Stimulated activated naive CD8-positive, alpha-beta T cell treated with anti-CD3 and anti-CD28 coated beads, Interleukin-15, amount 100 ng/mL, for 72 hours (primary cell): ENCODE data around the gene CCDC51.
"Not testable (repeated sequence)": the region's sequence is repeated elsewhere in the genome, so short reads cannot be mapped to it uniquely, and the experiment has no call there.

ENCODE experiments used
- ATAC-seq: fragments of 150-1000 bp; cut with Tn5 transposase; 2 replicates; pipeline ENCODE4 v1.10.0; 2021; ENCODE audit warnings: mild to moderate bottlenecking, moderate library complexity
- DNase-seq, 2 donors: peaks; one replicate each; pipeline ENCODE4 v3.0.0; 2021 to 2022
- H3K27ac Mint-ChIP-seq, 2 donors: one replicate each; pipeline ENCODE4 v1.8.0; 2022; ENCODE audit warnings: mild to moderate bottlenecking in 2 of 2, mixed read lengths in 2 of 2, moderate library complexity in 2 of 2
- H3K27me3 Mint-ChIP-seq: one replicate; pipeline ENCODE4 v1.8.0; 2022; ENCODE audit warnings: mixed read lengths
- H3K4me1 Mint-ChIP-seq: one replicate; pipeline ENCODE4 v1.8.0; 2022; ENCODE audit warnings: mild to moderate bottlenecking, mixed read lengths
- H3K4me3 Mint-ChIP-seq, 2 donors: one replicate each; pipeline ENCODE4 v1.8.0; 2022; ENCODE audit warnings: mild to moderate bottlenecking in 2 of 2, mixed read lengths in 2 of 2, moderate library complexity in 1 of 2
- H3K9me3 Mint-ChIP-seq, 2 donors: one replicate each; pipeline ENCODE4 v1.8.0; 2022; ENCODE audit warnings: mixed read lengths in 2 of 2

CCDC51 gene

DNA sequence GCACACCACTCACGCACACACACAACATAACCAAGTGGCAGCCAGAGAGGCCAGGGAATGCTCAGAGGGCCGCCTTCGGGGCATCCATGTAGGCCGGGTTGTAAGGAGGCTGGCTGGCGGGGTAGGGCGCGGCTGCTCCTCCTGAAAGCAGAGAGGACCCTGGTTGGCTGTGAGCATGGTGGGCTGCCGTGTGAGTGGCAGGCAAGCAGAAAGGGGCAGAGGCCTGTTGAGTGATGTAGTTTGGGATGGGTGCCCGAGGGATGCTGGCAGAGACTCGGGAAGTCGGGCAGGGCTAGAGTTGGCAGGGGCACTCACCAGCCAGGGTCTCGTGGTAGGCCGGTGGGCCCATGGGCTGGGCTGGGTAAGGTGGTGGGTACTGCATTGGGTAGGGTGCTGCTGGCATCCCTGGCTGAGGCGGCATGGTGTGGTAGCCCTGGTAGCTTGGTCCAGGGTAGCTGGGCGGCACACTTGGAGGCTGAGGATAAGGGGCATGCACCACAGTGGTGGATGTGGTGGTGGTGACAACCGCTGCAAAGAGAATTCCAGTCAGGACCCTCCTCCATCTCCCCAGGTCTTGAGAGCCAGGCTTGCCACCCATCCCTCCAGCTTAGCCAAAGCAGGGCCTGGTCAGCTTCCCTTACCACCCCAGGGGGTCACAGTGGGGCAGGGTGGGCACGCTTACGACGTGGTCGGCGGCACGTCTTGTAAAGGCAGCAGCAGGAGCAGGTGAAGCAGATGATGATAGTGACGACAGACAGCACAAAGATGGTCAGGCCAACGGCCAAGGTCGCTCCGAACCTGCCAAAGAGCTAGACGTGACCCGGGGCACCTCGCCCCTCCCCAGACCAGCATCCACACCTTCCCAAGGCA is 29.4 kb upstream of the CCDC51 start:
- Mint-ChIP-seq H3K27me3 (no peaks in the 10 kb centered on the region), H3K4me1 (peaks cover 73% of the 10 kb centered on the region), H3K27ac (peak overlapping the region; percentile 71 to 84), H3K9me3 (no peaks in the 10 kb centered on the region), H3K4me3 (peak overlapping the region; percentile 52 to 99)
- ATAC-seq (no peak), DNase-seq (no peak)

DNA sequence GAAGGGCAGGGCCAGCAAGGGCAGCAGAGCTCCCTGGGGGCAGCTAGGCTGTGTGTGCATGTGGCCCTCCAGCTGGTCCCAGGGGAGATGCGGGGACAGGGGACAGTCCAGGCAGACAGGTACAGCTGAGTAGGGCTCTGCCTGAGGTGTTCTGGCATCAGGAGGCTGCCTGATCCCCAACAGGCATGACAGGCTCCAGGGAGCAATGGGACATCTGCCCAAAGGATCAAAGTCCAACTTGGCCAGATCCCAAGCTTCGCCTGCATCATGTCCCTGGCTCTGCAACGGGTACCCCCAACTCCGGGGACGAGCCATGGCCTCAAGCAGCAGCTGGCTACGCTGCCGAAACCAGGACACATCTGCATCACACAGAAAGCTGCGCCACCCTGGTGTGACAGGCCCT is 28.4 kb upstream of the CCDC51 start:
- Mint-ChIP-seq H3K27ac (peak overlapping the region; percentile 9 to 94), H3K9me3 (no peaks in the 10 kb centered on the region), H3K27me3 (no peaks in the 10 kb centered on the region), H3K4me1 (peaks cover 68% of the 10 kb centered on the region), H3K4me3 (peak overlapping the region; percentile 97 to 99)
- ATAC-seq (no peak), DNase-seq (no peak)

DNA sequence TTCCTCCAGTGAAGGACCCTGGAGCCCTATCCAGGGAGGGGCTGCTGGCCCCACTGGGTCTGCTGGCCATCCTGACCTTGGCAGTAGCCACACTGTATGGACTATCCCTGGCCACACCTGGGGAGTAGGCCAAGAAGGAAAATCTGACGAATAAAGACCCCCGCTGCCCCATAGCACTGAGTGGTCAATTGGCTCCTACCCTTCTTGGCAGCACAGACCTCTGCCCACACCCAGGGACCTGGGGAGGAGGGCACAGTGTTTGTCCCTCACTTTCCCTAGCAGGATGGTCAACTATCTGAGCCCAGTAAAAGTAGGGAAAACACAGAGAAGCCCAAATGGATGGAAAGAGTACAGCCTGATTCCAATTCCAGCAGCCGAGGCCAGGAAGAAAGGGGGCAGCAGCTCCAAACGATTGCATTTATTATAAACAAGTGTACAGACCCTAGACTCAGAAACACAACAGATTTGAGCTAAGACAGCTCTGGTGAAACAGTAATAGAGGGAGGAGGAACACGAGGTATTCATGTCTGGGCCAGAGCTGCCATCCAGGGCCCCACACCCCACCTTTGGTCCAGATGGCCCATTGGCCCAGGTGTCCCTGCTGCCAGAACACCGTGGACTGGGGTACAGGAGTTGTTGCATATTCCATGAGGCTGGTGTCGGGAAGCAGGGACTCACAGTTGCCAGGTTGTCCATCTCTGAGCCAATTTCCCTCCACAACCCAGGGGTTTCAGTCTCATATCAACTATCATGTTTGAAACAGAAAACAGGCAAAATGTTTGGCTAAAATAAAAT is 27.8 kb upstream of the CCDC51 start:
- no peaks in the 10 kb centered on the region for H3K9me3 Mint-ChIP-seq
- H3K27ac Mint-ChIP-seq, result peak overlapping the region; percentile 90 to 94
- H3K27me3 Mint-ChIP-seq, result no peaks in the 10 kb centered on the region
- peak overlapping the region; percentile 97 to 99 for H3K4me3 Mint-ChIP-seq
- H3K4me1 Mint-ChIP-seq, result peaks cover 61% of the 10 kb centered on the region
- ATAC-seq (no peak), DNase-seq (no peak)

DNA sequence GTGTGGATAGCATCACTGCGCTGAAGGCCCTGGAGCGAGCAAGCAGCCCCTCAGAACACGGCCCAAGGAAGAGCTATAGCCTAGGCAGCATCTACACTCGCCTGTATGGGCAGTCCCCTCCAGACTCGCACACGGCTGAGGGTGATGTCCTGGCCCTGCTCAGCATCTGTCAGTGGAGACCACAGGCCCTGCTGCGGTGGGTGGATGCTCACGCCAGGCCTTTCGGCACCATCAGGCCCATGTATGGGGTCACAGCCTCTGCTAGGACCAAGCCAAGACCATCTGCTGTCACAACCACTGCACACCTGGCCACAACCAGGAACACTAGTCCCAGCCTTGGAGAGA is 27.2 kb upstream of the CCDC51 start:
- Mint-ChIP-seq H3K27me3 (no peaks in the 10 kb centered on the region), H3K27ac (peak overlapping the region; percentile 90 to 94), H3K9me3 (no peaks in the 10 kb centered on the region), H3K4me3 (peak overlapping the region; percentile 97 to 99), H3K4me1 (peaks cover 59% of the 10 kb centered on the region)
- ATAC-seq, result peak; percentile 10
- no peak for DNase-seq

DNA sequence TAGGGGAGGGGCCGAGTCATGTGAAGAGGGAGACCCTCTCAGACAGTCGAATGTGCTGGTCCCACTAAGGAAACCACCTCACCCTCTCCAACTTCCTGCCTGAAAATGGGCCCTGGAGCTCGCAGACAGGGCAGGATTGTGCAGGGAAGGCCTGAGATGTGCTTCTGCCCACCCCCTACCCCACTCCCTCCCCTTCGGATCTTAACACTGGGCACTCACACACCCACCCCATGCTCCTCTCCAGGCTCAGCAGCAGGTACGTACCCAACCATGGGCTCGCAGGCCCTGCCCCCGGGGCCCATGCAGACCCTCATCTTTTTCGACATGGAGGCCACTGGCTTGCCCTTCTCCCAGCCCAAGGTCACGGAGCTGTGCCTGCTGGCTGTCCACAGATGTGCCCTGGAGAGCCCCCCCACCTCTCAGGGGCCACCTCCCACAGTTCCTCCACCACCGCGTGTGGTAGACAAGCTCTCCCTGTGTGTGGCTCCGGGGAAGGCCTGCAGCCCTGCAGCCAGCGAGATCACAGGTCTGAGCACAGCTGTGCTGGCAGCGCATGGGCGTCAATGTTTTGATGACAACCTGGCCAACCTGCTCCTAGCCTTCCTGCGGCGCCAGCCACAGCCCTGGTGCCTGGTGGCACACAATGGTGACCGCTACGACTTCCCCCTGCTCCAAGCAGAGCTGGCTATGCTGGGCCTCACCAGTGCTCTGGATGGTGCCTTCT is 26.6 kb upstream of the CCDC51 start:
- ATAC-seq, result peak; percentile 61
- Mint-ChIP-seq H3K27me3 (no peaks in the 10 kb centered on the region), H3K4me3 (peak overlapping the region; percentile 97 to 99), H3K4me1 (peaks cover 59% of the 10 kb centered on the region), H3K27ac (peak overlapping the region; percentile 90 to 94), H3K9me3 (no peaks in the 10 kb centered on the region)
- DNase-seq, result peak in 1 of 2 donors; percentile 47

DNA sequence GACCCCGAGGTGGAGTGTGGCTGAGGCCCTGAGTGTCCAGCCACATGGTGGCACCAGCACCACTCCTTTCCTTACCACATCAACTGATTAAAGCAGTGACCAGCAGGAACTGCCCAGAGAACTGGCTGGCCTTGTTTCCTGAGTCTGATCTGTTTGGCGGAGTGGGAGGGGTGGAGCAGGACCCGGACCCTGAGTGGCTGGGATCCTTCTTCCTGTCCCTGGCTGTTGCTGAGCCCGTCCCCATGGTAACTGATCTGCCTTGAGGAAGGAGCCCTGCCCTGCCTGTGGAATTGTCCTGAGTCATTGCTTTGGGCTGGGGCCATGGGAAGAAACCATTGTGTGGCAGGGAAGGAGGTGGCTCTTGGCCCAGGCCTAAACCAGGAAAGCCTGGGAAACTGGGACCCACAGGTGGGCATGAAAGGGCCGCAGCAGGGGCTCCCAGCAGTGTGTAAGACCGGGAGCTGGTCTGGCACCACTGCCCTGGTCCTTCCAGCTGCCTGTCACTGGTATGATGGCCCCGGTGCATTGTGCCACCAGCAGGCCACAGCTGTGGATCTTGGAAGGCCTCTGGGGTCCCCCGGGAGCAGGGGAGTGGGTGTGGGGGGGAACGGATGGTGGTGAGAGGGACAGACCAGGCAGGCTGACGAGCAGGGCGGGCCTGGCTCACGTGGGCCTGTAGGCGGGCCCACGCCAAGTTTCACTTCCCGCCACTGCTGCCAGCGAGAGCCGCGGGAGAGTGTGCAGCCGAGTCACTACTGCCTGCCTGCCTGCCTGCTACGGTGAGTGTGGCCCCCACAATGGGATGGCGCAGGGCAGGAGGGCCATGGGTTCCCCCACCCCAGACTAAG is 25.8 kb upstream of the CCDC51 start:
- no peaks in the 10 kb centered on the region for H3K27me3 Mint-ChIP-seq
- H3K9me3 Mint-ChIP-seq, result no peaks in the 10 kb centered on the region
- H3K27ac Mint-ChIP-seq, result peak overlapping the region; percentile 90 to 94
- DNase-seq (peak; percentile 77 to 88), ATAC-seq (peak; percentile 95)
- H3K4me1 Mint-ChIP-seq, result peaks cover 56% of the 10 kb centered on the region
- peak overlapping the region; percentile 97 to 99 for H3K4me3 Mint-ChIP-seq

DNA sequence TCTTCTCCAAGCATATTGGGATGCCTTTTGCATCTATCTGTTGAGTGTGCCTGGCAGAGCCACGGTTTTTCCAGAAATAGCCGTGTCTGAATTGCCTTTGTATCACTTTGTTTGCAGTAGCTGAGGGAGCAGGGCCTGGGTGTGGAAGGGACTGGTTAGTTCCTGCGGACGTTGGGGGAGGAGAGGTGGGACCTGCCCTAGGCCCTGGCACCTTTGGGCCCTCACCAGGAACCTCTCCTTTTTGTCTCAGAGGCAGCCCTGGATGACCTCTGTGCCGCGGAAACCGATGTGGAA is 25.3 kb upstream of the CCDC51 start:
- Mint-ChIP-seq H3K9me3 (no peaks in the 10 kb centered on the region), H3K4me3 (peak overlapping the region; percentile 97 to 99), H3K4me1 (peaks cover 56% of the 10 kb centered on the region), H3K27me3 (no peaks in the 10 kb centered on the region), H3K27ac (peak overlapping the region; percentile 90 to 94)
- DNase-seq (no peak), ATAC-seq (no peak)

DNA sequence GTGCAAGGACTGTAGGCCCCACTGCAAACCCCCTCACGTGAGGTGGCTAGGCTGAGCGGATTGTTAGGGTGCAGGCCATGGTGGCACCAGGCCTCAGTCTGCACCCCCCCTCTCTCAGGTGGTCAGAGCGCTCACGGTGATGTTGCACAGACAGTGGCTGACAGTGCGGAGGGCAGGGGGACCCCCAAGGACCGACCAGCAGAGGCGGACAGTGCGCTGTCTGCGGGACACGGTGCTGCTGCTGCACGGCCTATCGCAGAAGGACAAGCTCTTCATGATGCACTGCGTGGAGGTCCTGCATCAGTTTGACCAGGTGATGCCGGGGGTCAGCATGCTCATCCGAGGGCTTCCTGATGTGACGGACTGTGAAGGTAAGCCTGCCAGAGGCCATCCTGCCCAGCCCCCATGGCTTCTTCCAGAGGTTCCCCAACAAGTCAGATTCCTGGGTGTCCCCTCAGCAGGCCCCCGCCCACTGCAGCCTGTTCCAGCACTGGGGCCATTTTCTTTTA is 24.8 kb upstream of the CCDC51 start:
- no peak for DNase-seq
- peaks cover 52% of the 10 kb centered on the region for H3K4me1 Mint-ChIP-seq
- ATAC-seq, result no peak
- no peaks in the 10 kb centered on the region for H3K27me3 Mint-ChIP-seq
- H3K4me3 Mint-ChIP-seq, result no peak overlapping the region
- H3K9me3 Mint-ChIP-seq, result no peaks in the 10 kb centered on the region
- no peak overlapping the region for H3K27ac Mint-ChIP-seq

DNA sequence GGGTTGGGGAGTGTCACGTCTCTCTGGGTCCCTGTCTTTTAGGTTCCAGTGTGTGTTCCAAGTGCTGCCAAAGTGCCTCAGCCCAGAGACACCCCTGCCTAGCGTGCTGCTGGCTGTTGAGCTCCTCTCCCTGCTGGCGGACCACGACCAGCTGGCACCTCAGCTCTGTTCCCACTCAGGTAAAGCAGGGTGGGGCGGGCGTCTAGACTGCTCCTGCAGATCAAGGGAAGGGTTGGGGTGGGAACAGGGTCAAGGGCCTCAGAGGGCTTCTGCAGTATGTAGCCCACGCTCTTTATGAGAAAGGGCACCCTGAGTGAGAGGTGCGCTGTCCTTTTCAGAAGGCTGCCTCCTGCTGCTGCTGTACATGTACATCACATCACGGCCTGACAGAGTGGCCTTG is 23.8 kb upstream of the CCDC51 start:
- Mint-ChIP-seq H3K27me3 (no peaks in the 10 kb centered on the region), H3K27ac (no peak overlapping the region), H3K9me3 (no peaks in the 10 kb centered on the region), H3K4me3 (no peak overlapping the region), H3K4me1 (peaks cover 42% of the 10 kb centered on the region)
- ATAC-seq (no peak), DNase-seq (no peak)

DNA sequence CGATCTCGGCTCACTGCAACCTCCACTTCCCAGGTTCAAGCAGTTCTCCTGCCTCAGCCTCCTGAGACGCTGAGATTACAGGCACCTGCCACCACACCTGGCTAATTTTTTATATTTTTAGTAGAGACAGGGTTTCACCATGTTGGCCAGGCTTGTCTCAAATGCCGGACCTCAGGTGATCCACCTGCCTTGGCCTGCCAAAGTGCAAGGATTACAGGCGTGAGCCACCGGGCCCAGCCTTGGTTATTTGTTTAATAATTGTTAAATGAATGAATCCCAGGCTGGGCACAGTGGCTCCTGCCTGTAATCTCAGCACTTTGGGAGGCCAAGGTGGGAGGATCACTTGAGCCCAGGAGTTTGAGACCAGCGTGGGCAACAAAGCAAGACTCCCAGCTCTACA is 21.8 kb upstream of the CCDC51 start:
- not testable (repeated sequence) for H3K9me3 Mint-ChIP-seq, H3K4me3 Mint-ChIP-seq

DNA sequence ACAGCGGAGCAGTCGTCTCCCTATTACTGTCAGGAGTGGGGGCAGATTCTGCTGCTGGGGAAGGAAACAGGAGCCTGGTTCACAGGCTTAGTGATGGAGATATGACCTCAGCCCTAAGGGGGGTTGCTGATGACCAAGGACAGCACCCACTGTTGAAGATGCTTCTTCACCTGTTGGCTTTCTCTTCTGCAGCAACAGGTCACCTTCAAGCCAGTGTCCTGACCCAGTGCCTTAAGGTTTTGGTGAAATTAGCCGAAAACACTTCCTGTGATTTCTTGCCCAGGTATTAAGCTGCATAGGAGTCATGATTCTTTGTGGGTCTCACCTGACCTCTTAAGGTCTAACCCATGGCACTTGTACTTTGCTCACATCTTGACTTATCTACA is 20.6 kb upstream of the CCDC51 start:
- peak overlapping the region in 1 of 2 donors; percentile 58 for H3K27ac Mint-ChIP-seq
- DNase-seq, result no peak
- no peaks in the 10 kb centered on the region for H3K9me3 Mint-ChIP-seq
- no peak overlapping the region for H3K4me3 Mint-ChIP-seq
- no peaks in the 10 kb centered on the region for H3K27me3 Mint-ChIP-seq
- ATAC-seq, result no peak
- peaks cover 13% of the 10 kb centered on the region for H3K4me1 Mint-ChIP-seq

More for the DNA sequence above, 21.8 kb upstream of the CCDC51 start:
- ATAC-seq, DNase-seq, H3K27ac Mint-ChIP-seq, H3K27me3 Mint-ChIP-seq: not testable (repeated sequence)
- peaks cover 22% of the 10 kb centered on the region for H3K4me1 Mint-ChIP-seq

DNA sequence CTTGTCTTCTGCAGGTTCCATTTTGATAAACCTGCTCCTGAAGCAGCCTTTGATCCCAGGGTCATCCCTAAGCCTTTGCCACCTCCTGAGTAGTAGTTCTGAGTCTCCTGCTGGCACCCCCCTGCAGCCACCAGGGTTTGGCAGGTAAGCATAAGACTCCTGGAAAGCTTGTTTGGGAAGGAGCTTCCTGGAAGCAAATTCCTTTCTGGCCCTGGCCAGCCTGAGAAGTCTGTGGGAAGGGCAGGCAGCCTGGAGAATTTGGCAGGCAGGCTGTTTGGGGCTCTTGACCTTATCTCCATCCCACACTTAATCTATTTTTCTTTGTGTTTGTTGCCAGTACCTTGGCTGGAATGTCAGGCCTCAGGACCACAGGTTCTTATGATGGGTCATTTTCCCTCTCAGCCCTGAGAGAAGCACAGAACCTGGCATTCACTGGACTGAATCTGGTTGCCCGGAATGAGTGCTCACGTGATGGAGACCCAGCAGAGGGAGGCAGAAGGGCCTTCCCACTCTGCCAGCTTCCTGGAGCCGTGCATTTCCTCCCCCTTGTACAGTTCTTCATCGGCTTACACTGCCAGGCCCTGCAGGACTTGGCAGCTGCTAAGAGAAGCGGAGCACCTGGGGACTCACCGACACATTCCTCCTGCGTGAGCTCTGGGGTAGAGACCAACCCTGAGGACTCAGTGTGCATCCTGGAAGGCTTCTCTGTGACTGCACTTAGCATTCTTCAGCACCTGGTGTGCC is 20.0 kb upstream of the CCDC51 start:
- Mint-ChIP-seq H3K27ac (no peak overlapping the region), H3K9me3 (no peaks in the 10 kb centered on the region), H3K4me3 (no peak overlapping the region), H3K4me1 (peaks cover 9% of the 10 kb centered on the region), H3K27me3 (no peaks in the 10 kb centered on the region)
- DNase-seq, result no peak
- no peak for ATAC-seq

DNA sequence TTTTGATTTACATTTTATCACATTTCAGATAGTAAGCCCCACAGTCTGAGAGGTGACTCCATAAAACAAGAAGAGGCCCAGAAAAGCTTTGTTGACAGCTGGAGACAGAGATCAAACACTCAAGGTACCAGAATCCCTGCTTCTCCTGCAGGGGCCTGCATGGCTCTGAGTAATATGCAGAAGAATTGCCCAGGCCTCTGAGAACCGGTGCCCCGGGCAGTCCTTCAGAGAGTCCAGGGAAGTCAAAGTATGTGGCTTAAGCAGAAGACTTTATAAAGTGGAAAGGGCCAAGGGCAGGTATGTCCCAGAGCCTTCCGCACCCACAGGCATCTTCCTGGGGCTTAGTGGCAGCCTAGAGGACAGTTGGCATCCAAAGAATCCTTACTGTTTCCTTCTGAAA is 19.4 kb upstream of the CCDC51 start:
- DNase-seq, result no peak
- no peak overlapping the region for H3K4me3 Mint-ChIP-seq
- no peak for ATAC-seq
- H3K9me3 Mint-ChIP-seq, result no peaks in the 10 kb centered on the region
- H3K4me1 Mint-ChIP-seq, result peaks cover 9% of the 10 kb centered on the region
- H3K27ac Mint-ChIP-seq, result no peak overlapping the region
- H3K27me3 Mint-ChIP-seq, result no peaks in the 10 kb centered on the region

DNA sequence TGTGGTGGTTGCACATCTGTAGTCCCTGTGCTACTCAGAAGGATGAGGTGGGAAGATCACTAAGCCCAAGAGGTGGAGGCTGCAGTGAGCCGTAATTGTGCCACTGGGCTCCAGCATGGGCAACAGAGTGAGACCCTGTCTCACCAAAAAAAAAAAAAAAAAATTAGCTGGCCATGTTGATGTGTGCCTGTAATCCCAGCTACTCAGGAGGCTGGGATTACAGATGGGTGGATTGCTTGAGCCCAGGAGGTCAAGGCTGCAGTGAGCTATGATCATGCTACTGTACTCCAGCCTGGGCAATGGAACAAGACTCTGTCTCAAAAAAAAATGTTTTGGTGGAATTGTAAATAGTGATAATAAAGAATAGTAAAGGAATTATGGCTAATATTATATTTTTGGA is 16.5 kb upstream of the CCDC51 start:
- no peak for ATAC-seq
- H3K4me1 Mint-ChIP-seq, result peaks cover 9% of the 10 kb centered on the region
- DNase-seq, result no peak
- no peak overlapping the region for H3K27ac Mint-ChIP-seq
- no peak overlapping the region for H3K4me3 Mint-ChIP-seq
- no peaks in the 10 kb centered on the region for H3K27me3 Mint-ChIP-seq
- H3K9me3 Mint-ChIP-seq, result no peaks in the 10 kb centered on the region
